Mucosa of rectum (tissue), 2 donors: ENCODE data around the gene UNC79.

Experiments
- H3K27ac ChIP-seq, 2 donors: one replicate each; pipeline ENCODE4 v1.7.0; 2013; ENCODE audit warnings: inconsistent platforms in 2 of 2, low read depth in 2 of 2, low read length in 2 of 2
- H3K27me3 ChIP-seq, 2 donors: one replicate each; pipeline ENCODE4 v1.7.0; 2013; ENCODE audit warnings: low read length in 2 of 2; ENCODE audit not compliant: control insufficient read depth in 2 of 2, insufficient read depth in 2 of 2
- H3K36me3 ChIP-seq, 2 donors: one replicate each; pipeline ENCODE4 v1.7.0; 2013; ENCODE audit warnings: low read length in 2 of 2; ENCODE audit not compliant: control insufficient read depth in 2 of 2, insufficient read depth in 2 of 2
- H3K4me1 ChIP-seq, 2 donors: one replicate each; pipeline ENCODE4 v1.7.0; 2013; ENCODE audit warnings: low read length in 2 of 2, mild to moderate bottlenecking in 1 of 2; ENCODE audit not compliant: control insufficient read depth in 2 of 2, insufficient read depth in 2 of 2
- H3K4me3 ChIP-seq, 2 donors: one replicate each; pipeline ENCODE4 v1.7.0; 2013; ENCODE audit warnings: low read length in 2 of 2
- H3K9ac ChIP-seq, 2 donors: one replicate each; pipeline ENCODE4 v1.7.0; 2013; ENCODE audit warnings: low read length in 2 of 2, low read depth in 1 of 2, mild to moderate bottlenecking in 1 of 2
- H3K9me3 ChIP-seq, 2 donors: one replicate each; pipeline ENCODE4 v1.7.0; 2013; ENCODE audit warnings: low read length in 2 of 2; ENCODE audit not compliant: control insufficient read depth in 2 of 2
- donor health status: healthy.
- donor health status: Normal muscosa, but diverticular disease.

The UNC79 gene

DNA sequence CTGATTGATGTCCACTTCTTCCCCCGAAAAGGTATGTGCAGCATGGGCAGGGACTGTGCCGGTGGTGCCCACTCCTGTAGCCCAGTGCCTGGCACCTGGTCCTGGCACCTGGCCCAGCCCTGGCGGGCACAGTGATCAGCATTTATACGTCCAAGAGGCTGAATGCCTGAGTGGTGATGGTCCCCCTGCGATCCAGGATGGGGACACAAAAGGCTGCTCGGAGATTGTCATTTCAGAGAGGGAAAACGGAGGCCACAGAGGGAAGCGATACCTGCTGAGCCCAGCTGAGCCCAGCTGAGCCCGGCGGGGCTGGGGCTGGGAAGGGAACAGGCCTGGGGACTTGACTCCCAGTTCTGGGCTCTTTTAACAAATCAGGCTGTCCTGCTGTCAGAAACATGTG, 301.8 kb downstream of the UNC79 start:
- H3K4me3 ChIP-seq: no peak overlapping the region
- H3K36me3 ChIP-seq: no peaks in the 10 kb centered on the region
- H3K9me3 ChIP-seq: no peaks in the 10 kb centered on the region
- no peaks in the 10 kb centered on the region for H3K4me1 ChIP-seq
- H3K27ac ChIP-seq: no peak overlapping the region
- no peak overlapping the region for H3K9ac ChIP-seq
- no peaks in the 10 kb centered on the region for H3K27me3 ChIP-seq

GRCh38 chr14:93733231-93733630, 302.5 kb downstream of the UNC79 start:
- Histone ChIP-seq H3K4me1 (no peaks in the 10 kb centered on the region), H3K9ac (no peak overlapping the region), H3K36me3 (no peaks in the 10 kb centered on the region), H3K27me3 (no peaks in the 10 kb centered on the region), H3K27ac (no peak overlapping the region), H3K9me3 (no peaks in the 10 kb centered on the region), H3K4me3 (no peak overlapping the region)

- H3K9me3 ChIP-seq: no peaks in the 10 kb centered on the region
- H3K27ac ChIP-seq: no peak overlapping the region
- no peaks in the 10 kb centered on the region for H3K27me3 ChIP-seq
- no peaks in the 10 kb centered on the region for H3K36me3 ChIP-seq
- no peak overlapping the region for H3K9ac ChIP-seq
- no peak overlapping the region for H3K4me3 ChIP-seq
- H3K4me1 ChIP-seq: no peaks in the 10 kb centered on the region
Observed at GRCh38 chr14:93733631-93734030, 302.9 kb downstream of the UNC79 start.

- Histone ChIP-seq H3K9me3 (no peaks in the 10 kb centered on the region), H3K27me3 (no peaks in the 10 kb centered on the region), H3K36me3 (no peaks in the 10 kb centered on the region), H3K27ac (no peak overlapping the region), H3K9ac (no peak overlapping the region), H3K4me3 (no peak overlapping the region), H3K4me1 (no peaks in the 10 kb centered on the region)
Observed at GRCh38 chr14:93734086-93734822, 303.5 kb downstream of the UNC79 start.

DNA sequence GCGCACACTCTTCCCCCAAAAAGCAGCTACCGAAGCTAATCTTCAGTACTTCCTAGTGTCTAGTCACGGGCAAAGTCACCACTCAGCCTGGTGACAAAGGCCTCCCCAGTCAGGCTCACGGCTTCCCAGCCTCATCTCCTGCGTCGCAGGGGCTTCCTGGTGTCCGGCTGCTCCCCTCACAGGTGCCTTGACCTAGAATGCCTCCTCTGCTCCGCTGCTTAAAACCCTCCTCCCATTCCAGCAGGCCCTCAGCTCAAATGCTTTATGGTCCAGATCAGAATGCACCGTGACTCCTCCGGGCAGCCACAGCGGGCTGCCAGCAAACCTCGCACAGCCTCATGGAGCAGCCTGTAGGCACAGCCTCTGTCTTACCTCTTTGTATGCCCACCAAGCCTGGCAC, 304.5 kb downstream of the UNC79 start:
- no peaks in the 10 kb centered on the region for H3K9me3 ChIP-seq
- H3K36me3 ChIP-seq: no peaks in the 10 kb centered on the region
- no peak overlapping the region for H3K27ac ChIP-seq
- H3K4me3 ChIP-seq: no peak overlapping the region
- no peak overlapping the region for H3K9ac ChIP-seq
- no peaks in the 10 kb centered on the region for H3K27me3 ChIP-seq
- H3K4me1 ChIP-seq: no peaks in the 10 kb centered on the region

GRCh38 chr14:93736378-93737014, 305.8 kb downstream of the UNC79 start:
- H3K9ac ChIP-seq: no peak overlapping the region
- no peaks in the 10 kb centered on the region for H3K4me1 ChIP-seq
- no peaks in the 10 kb centered on the region for H3K27me3 ChIP-seq
- H3K36me3 ChIP-seq: no peaks in the 10 kb centered on the region
- no peaks in the 10 kb centered on the region for H3K9me3 ChIP-seq
- no peak overlapping the region for H3K27ac ChIP-seq
- no peak overlapping the region for H3K4me3 ChIP-seq

- Histone ChIP-seq H3K9ac (no peak overlapping the region), H3K4me3 (no peak overlapping the region), H3K9me3 (no peaks in the 10 kb centered on the region), H3K27me3 (no peaks in the 10 kb centered on the region), H3K36me3 (no peaks in the 10 kb centered on the region), H3K4me1 (no peaks in the 10 kb centered on the region), H3K27ac (no peak overlapping the region)
Observed at GRCh38 chr14:93737634-93738033, 306.9 kb downstream of the UNC79 start.

- no peaks in the 10 kb centered on the region for H3K9me3 ChIP-seq
- no peak overlapping the region for H3K27ac ChIP-seq
Observed at GRCh38 chr14:93741556-93742230, 311.0 kb downstream of the UNC79 start.

GRCh38 chr14:93742761-93743160, 312.0 kb downstream of the UNC79 start:
- no peak overlapping the region for H3K27ac ChIP-seq
- H3K36me3 ChIP-seq: no peaks in the 10 kb centered on the region
- H3K27me3 ChIP-seq: no peaks in the 10 kb centered on the region
- no peak overlapping the region for H3K9ac ChIP-seq
- H3K4me3 ChIP-seq: no peak overlapping the region
- H3K9me3 ChIP-seq: no peaks in the 10 kb centered on the region
- no peaks in the 10 kb centered on the region for H3K4me1 ChIP-seq

More at GRCh38 chr14:93741556-93742230, 311.0 kb downstream of the UNC79 start:
- H3K4me1 ChIP-seq: no peaks in the 10 kb centered on the region
- no peaks in the 10 kb centered on the region for H3K36me3 ChIP-seq
- H3K4me3 ChIP-seq: no peak overlapping the region
- no peak overlapping the region for H3K9ac ChIP-seq
- no peaks in the 10 kb centered on the region for H3K27me3 ChIP-seq

- H3K36me3 ChIP-seq: no peaks in the 10 kb centered on the region
- H3K27ac ChIP-seq: no peak overlapping the region
- no peak overlapping the region for H3K9ac ChIP-seq
- no peak overlapping the region for H3K4me3 ChIP-seq
- H3K27me3 ChIP-seq: no peaks in the 10 kb centered on the region
- no peaks in the 10 kb centered on the region for H3K9me3 ChIP-seq
- no peaks in the 10 kb centered on the region for H3K4me1 ChIP-seq
Observed at GRCh38 chr14:93743270-93744060, 312.7 kb downstream of the UNC79 start.
